Measurements from ENCODE around the gene PEX11A.
A peak's percentile ranks its signal among the peaks of the same experiment; 100 is the strongest.

PEX11A gene

GRCh38 chr15:89674526-89674925 lies 16.0 kb downstream of the PEX11A start:
- no peak for DNase-seq (ENCODE audit: low read depth)

GRCh38 chr15:89673165-89673512 lies 17.4 kb downstream of the PEX11A start:
- DNase-seq (ENCODE audit: low read depth): peak; percentile 31

GRCh38 chr15:89672221-89673164 lies 18.1 kb downstream of the PEX11A start:
- peak; percentile 45 for DNase-seq (ENCODE audit: low read depth)

- DNase-seq (ENCODE audit: low read depth): no peak
Measured at GRCh38 chr15:89671687-89672086, 18.9 kb downstream of the PEX11A start.

- DNase-seq (ENCODE audit: low read depth): no peak
Measured at GRCh38 chr15:89670971-89671560, 19.5 kb downstream of the PEX11A start.

GRCh38 chr15:89669941-89670340 lies 20.6 kb downstream of the PEX11A start:
- no peak for DNase-seq (ENCODE audit: low read depth)

GRCh38 chr15:89669309-89669865 lies 21.2 kb downstream of the PEX11A start:
- DNase-seq (ENCODE audit: low read depth): no peak

GRCh38 chr15:89668171-89668570 lies 22.4 kb downstream of the PEX11A start:
- no peak for DNase-seq (ENCODE audit: low read depth)

GRCh38 chr15:89667706-89667960 lies 22.9 kb downstream of the PEX11A start:
- DNase-seq (ENCODE audit: low read depth): no peak

GRCh38 chr15:89666858-89667705 lies 23.5 kb downstream of the PEX11A start:
- DNase-seq (ENCODE audit: low read depth): no peak

- DNase-seq (ENCODE audit: low read depth): no peak
Measured at GRCh38 chr15:89666184-89666857, 24.2 kb downstream of the PEX11A start.

GRCh38 chr15:89665449-89666181 lies 24.9 kb downstream of the PEX11A start:
- peak; percentile 57 for DNase-seq (ENCODE audit: low read depth)

- no peak for DNase-seq (ENCODE audit: low read depth)
Measured at GRCh38 chr15:89664441-89665350, 25.9 kb downstream of the PEX11A start.

GRCh38 chr15:89662893-89663626 lies 27.5 kb downstream of the PEX11A start:
- peak; percentile 93 for DNase-seq (ENCODE audit: low read depth)

GRCh38 chr15:89660556-89660955 lies 30.0 kb downstream of the PEX11A start:
- DNase-seq (ENCODE audit: low read depth): no peak

- DNase-seq (ENCODE audit: low read depth): no peak
Measured at GRCh38 chr15:89659295-89659694, 31.3 kb downstream of the PEX11A start.

GRCh38 chr15:89657686-89658200 lies 32.8 kb downstream of the PEX11A start:
- DNase-seq (ENCODE audit: low read depth): no peak

- DNase-seq (ENCODE audit: low read depth): no peak
Measured at GRCh38 chr15:89656116-89656815, 34.3 kb downstream of the PEX11A start.

All from iris pigment epithelial cell (primary cell).